AG04449 (cell line): ENCODE results near the gene TNFSF15.
"Not testable (repeated sequence)": the region's sequence is repeated elsewhere in the genome, so short reads cannot be mapped to it uniquely, and the experiment has no call there.

Source experiments
- CTCF ChIA-PET: fragments of 350-600 bp; formaldehyde crosslinking; extraction: SDS; loops from one replicate; lab custom pipeline; 2021; ENCODE audit warnings: antibody characterized with exemption; lab: Yijun Ruan, JAX
- POLR2A ChIA-PET: fragments of 400-600, 350-600 bp; formaldehyde crosslinking; extraction: SDS; loops from one replicate; lab custom pipeline; 2020; ENCODE audit warnings: antibody characterized with exemption, inconsistent platforms; lab: Yijun Ruan, JAX
- DNase-seq: peaks from one replicate; pipeline ENCODE4 v3.0.0-alpha.2; 2010; ENCODE audit warnings: low read depth, low spot score
- H3K4me3 ChIP-seq: 2 replicates; pipeline ENCODE4 v1.5.1; 2011; ENCODE audit warnings: low read depth, mild to moderate bottlenecking, control low read depth, low read length
- CTCF ChIP-seq: IDR thresholded peaks from one replicate; pipeline ENCODE4 v1.5.1; 2011; ENCODE audit warnings: mild to moderate bottlenecking, moderate library complexity, low read length, control low read depth, inconsistent platforms; ENCODE audit not compliant: insufficient read depth; ENCODE audit errors: missing control alignments

The TNFSF15 gene

GRCh38 chr9:114746591-114747346, 59.1 kb downstream of the TNFSF15 start:
- no peak for DNase-seq
- no peak for TF ChIP-seq CTCF
- ChIA-PET CTCF (interaction anchor here (17.4 kb wide), 1 partner anchor 163 kb away, joined by 578 read pairs; no protein-coding TSS in a partner anchor), POLR2A (no interaction called here)
- H3K4me3 ChIP-seq = no peak overlapping the region

- no peak overlapping the region for H3K4me3 ChIP-seq
- TF ChIP-seq CTCF = no peak
- POLR2A ChIA-PET = interaction anchor here (0.7 to 1.0 kb wide), 2 partner anchors 34 to 70 kb away, joined by 3 read pairs; no protein-coding TSS in a partner anchor
- CTCF ChIA-PET = interaction anchor here (17.4 kb wide), 1 partner anchor 164 kb away, joined by 578 read pairs; no protein-coding TSS in a partner anchor
- no peak for DNase-seq
Observed at GRCh38 chr9:114745879-114746550, 59.8 kb downstream of the TNFSF15 start.

GRCh38 chr9:114745108-114745848, 60.6 kb downstream of the TNFSF15 start:
- TF ChIP-seq CTCF = no peak
- POLR2A ChIA-PET = interaction anchor here (0.7 to 1.0 kb wide), 2 partner anchors 35 to 69 kb away, joined by 3 read pairs; no protein-coding TSS in a partner anchor
- no peak overlapping the region for H3K4me3 ChIP-seq
- CTCF ChIA-PET = interaction anchor here (3.5 to 17.4 kb wide), 2 partner anchors 165 to 270 kb away, joined by 15 to 578 read pairs; no protein-coding TSS in a partner anchor
- no peak for DNase-seq

- H3K4me3 ChIP-seq = no peak overlapping the region
- CTCF ChIA-PET = interaction anchor here (0.7 to 17.4 kb wide), 6 partner anchors 14 to 271 kb away, joined by 3 to 578 read pairs (median 4); no protein-coding TSS in a partner anchor
- no peak for TF ChIP-seq CTCF
- no peak for DNase-seq
- POLR2A ChIA-PET = interaction anchor here (0.6 kb wide), 2 partner anchors 165 to 415 kb away, joined by 3 read pairs; no protein-coding TSS in a partner anchor
Observed at GRCh38 chr9:114743446-114743845, 62.4 kb downstream of the TNFSF15 start.

GRCh38 chr9:114742947-114743346, 62.9 kb downstream of the TNFSF15 start:
- no peak overlapping the region for H3K4me3 ChIP-seq
- DNase-seq = no peak
- TF ChIP-seq CTCF = no peak
- ChIA-PET POLR2A (interaction anchor here (0.6 kb wide), 1 partner anchor 166 kb away, joined by 3 read pairs; no protein-coding TSS in a partner anchor), CTCF (interaction anchor here (0.7 to 17.4 kb wide), 7 partner anchors 8 to 272 kb away, joined by 3 to 578 read pairs (median 4); no protein-coding TSS in a partner anchor)

- CTCF ChIA-PET = interaction anchor here (0.9 to 17.4 kb wide), 7 partner anchors 61 to 274 kb away, joined by 3 to 578 read pairs (median 4); no protein-coding TSS in a partner anchor
- DNase-seq, H3K4me3 ChIP-seq, POLR2A ChIA-PET: not testable (repeated sequence)
Observed at GRCh38 chr9:114741521-114741920, 64.3 kb downstream of the TNFSF15 start.
